HepG2 (cell line): ENCODE measurements around the gene RHEBL1. TPM values are rescaled to one million over a fixed set of nuclear protein-coding genes. Genes with fewer than 3 reads are reported as not detected.
A peak's percentile ranks its signal among the peaks of the same experiment; 100 is the strongest.

ENCODE experiments used
- CCDC6 ChIP-seq: sonication (generic); formaldehyde crosslinking; IDR thresholded peaks from 2 replicates; pipeline ENCODE4 v1.8.1; 2022; ENCODE audit warnings: mild to moderate bottlenecking, missing genetic modification reagents, moderate library complexity
- CREM ChIP-seq, 2 experiments: sonication (generic) in 1 of 2; formaldehyde crosslinking in 1 of 2; IDR thresholded peaks; 2 replicates each; pipeline versions ENCODE4 v1.4.0 to v1.6.1; 2016 to 2020; ENCODE audit warnings: antibody characterized with exemption in 1 of 2, mild to moderate bottlenecking in 1 of 2, missing genetic modification reagents in 1 of 2
- DRAP1 ChIP-seq: IDR thresholded peaks from 2 replicates; pipeline ENCODE4 v1.6.1; 2016; ENCODE audit warnings: missing genetic modification reagents, missing compliant biosample characterization
- MTERF4 ChIP-seq: sonication (generic); formaldehyde crosslinking; IDR thresholded peaks from 2 replicates; pipeline ENCODE4 v1.8.0; 2023; ENCODE audit warnings: mild to moderate bottlenecking, missing genetic modification reagents
- NFE2 ChIP-seq: sonication (generic); formaldehyde crosslinking; IDR thresholded peaks from 2 replicates; pipeline ENCODE4 v1.4.0; 2020; ENCODE audit warnings: missing genetic modification reagents
- PCBP2 ChIP-seq: fragments of 200-400 bp; formaldehyde crosslinking; optimal IDR thresholded peaks from 2 replicates; pipeline ENCODE3; 2018; ENCODE audit warnings: low read length, low read depth; ENCODE audit not compliant: poor library complexity, severe bottlenecking
- SCMH1 ChIP-seq: sonication (generic); formaldehyde crosslinking; IDR thresholded peaks from 2 replicates; pipeline ENCODE4 v1.9.0; 2021; ENCODE audit warnings: missing genetic modification reagents, mild to moderate bottlenecking, borderline replicate concordance
- STAT6 ChIP-seq: sonication (generic); formaldehyde crosslinking; IDR thresholded peaks from 2 replicates; pipeline ENCODE4 v1.4.0; 2020; ENCODE audit warnings: missing genetic modification reagents, mild to moderate bottlenecking, borderline replicate concordance
- ZNF235 ChIP-seq: sonication (generic); formaldehyde crosslinking; IDR thresholded peaks from 2 replicates; pipeline ENCODE4 v1.8.1; 2023; ENCODE audit warnings: mild to moderate bottlenecking, missing genetic modification reagents, borderline replicate concordance
- ZNF274 ChIP-seq: sonication (generic); formaldehyde crosslinking; IDR thresholded peaks from 2 replicates; pipeline ENCODE4 v1.5.1; 2020; ENCODE audit warnings: mild to moderate bottlenecking, missing genetic modification reagents
- ZNF281 ChIP-seq: sonication (generic); formaldehyde crosslinking; IDR thresholded peaks from 2 replicates; pipeline ENCODE4 v1.4.0; 2020; ENCODE audit warnings: missing genetic modification reagents, borderline replicate concordance
- ZNF292 ChIP-seq: sonication (generic); formaldehyde crosslinking; IDR thresholded peaks from 2 replicates; pipeline ENCODE4 v1.8.1; 2022; ENCODE audit warnings: mild to moderate bottlenecking, low read depth, missing genetic modification reagents, borderline replicate concordance
- ZNF343 ChIP-seq: sonication (generic); formaldehyde crosslinking; IDR thresholded peaks from 2 replicates; pipeline ENCODE4 v1.4.0; 2020; ENCODE audit warnings: mild to moderate bottlenecking, missing genetic modification reagents
- ZNF552 ChIP-seq: sonication (generic); formaldehyde crosslinking; IDR thresholded peaks from 2 replicates; pipeline ENCODE4 v1.9.0; 2022; ENCODE audit warnings: missing genetic modification reagents, mild to moderate bottlenecking, borderline replicate concordance
- ZNF597 ChIP-seq: sonication (generic); formaldehyde crosslinking; IDR thresholded peaks from 2 replicates; pipeline ENCODE4 v1.5.0; 2020; ENCODE audit warnings: missing genetic modification reagents
- ZNF740 ChIP-seq: sonication (generic); formaldehyde crosslinking; IDR thresholded peaks from 2 replicates; pipeline ENCODE4 v1.4.0; 2020; ENCODE audit warnings: missing genetic modification reagents
- ZNF816 ChIP-seq: sonication (generic); formaldehyde crosslinking; IDR thresholded peaks from 2 replicates; pipeline ENCODE4 v1.8.0; 2022; ENCODE audit warnings: missing genetic modification reagents, mild to moderate bottlenecking, borderline replicate concordance
- polyA plus RNA-seq, 8 experiments: library from polyadenylated mRNA; depleted of rRNA in 3 of 8; stranded (reverse) in 7 of 8; unstranded in 1 of 8; fragments of >200 nt; fragmentation: Illumina TruSeq in 4 of 8; extraction: Trizol in 4 of 8; gene quantifications; 2 replicates each; pipeline versions ENCODE4 v1.2.1 to v1.2.3, GENCODE V29; 2011 to 2016; ENCODE audit warnings: low read depth in 4 of 8, missing spikeins in 1 of 8, mixed read lengths in 1 of 8; ENCODE audit not compliant: insufficient read depth in 1 of 8
- total RNA-seq, 5 experiments: library from RNA; depleted of rRNA; stranded (reverse); fragments of >200 nt; fragmentation: Illumina TruSeq; extraction: Trizol; gene quantifications; 2 replicates each; pipeline ENCODE4 v1.2.3, GENCODE V29; 2016; ENCODE audit warnings: low read depth in 1 of 5

The RHEBL1 gene
- total and polyA plus RNA-seq, 2 of the 13 experiments (the other 11 are each of a cell fraction or from before 2014, with no cell fraction given) = 1.4 to 2.5 TPM

- TF ChIP-seq STAT6 (CRISPR knock-in tag) (no peak), CREM (IDR thresholded peaks at IDR 0.05) (no peak; the same call in 1 of the 2 replicates), CREM (CRISPR knock-in tag; IDR thresholded peaks at IDR 0.05) (no peak), ZNF235 (CRISPR knock-in tag) (no peak), ZNF597 (no peak), PCBP2 (no peak), MTERF4 (CRISPR knock-in tag) (0 out of 2 replicates have a peak, but pooled peaks have one; percentile 53), ZNF281 (CRISPR knock-in tag) (no peak), SCMH1 (no peak), CCDC6 (CRISPR knock-in tag) (peak; percentile 85; the same call in 1 of the 2 replicates), ZNF274 (CRISPR knock-in tag) (peak; percentile 82), NFE2 (CRISPR knock-in tag) (no peak), DRAP1 (CRISPR knock-in tag) (peak; percentile 46), ZNF816 (no peak), ZNF552 (CRISPR knock-in tag) (no peak), ZNF343 (CRISPR knock-in tag) (no peak), ZNF292 (0 out of 2 replicates have a peak, but pooled peaks have one; percentile 45), ZNF740 (CRISPR knock-in tag) (0 out of 2 replicates have a peak, but pooled peaks have one; percentile 28)
Observed at GRCh38 chr12:49069507-49070346, at the start of gene RHEBL1 (continued).
